ENCODE measurements around the gene MAST4. TPM values are rescaled to one million over a fixed set of nuclear protein-coding genes. Genes with fewer than 3 reads are reported as not detected.

MAST4 gene
- total and polyA plus RNA-seq, 2 of the 13 experiments (the other 11 are each of a cell fraction or from before 2014, with no cell fraction given), result 3.4 to 3.7 TPM

- Histone ChIP-seq H3K9me3 (ENCODE audit: low read length) (no peaks in the 10 kb centered on the region), H3K9ac (ENCODE audit: insufficient read depth, low read depth, low read length) (no peak overlapping the region), H3K36me3 (replicated peaks in 1 of 2; ENCODE audit: control insufficient read depth in 1 of 2, insufficient read depth in 2 of 2, low read length in 2 of 2) (no peaks in the 10 kb centered on the region), H2AFZ (ENCODE audit: low read length) (no peak overlapping the region), H3K27me3 (ENCODE audit: control insufficient read depth in 1 of 2, insufficient read depth in 2 of 2, low read length in 2 of 2) (peaks cover 0 to 21% of the 10 kb centered on the region in 2 experiments; a peak in 1 of 5 replicates), H3K4me2 (ENCODE audit: low read depth, low read length) (no peak overlapping the region), H3K79me2 (ENCODE audit: insufficient read depth, low read length) (no peaks in the 10 kb centered on the region), H3K4me3 (replicated peaks in 1 of 3; ENCODE audit: insufficient read depth in 1 of 3, low read depth in 2 of 3, low read length in 3 of 3) (no peak overlapping the region), H3K27ac (ENCODE audit: extremely low read length, insufficient read depth, low read length) (no peak overlapping the region), H3K4me1 (ENCODE audit: insufficient read depth, low read length) (peaks cover 14% of the 10 kb centered on the region), H4K20me1 (ENCODE audit: insufficient read depth, low read length) (no peaks in the 10 kb centered on the region)
- DNase-seq (ENCODE audit: low spot score) (no peak), FAIRE-seq (no peak), ATAC-seq (no peak)
- 42% methylated on average over 3 of the region's 3 CpGs for WGBS (ENCODE audit: low lambda C conversion rate)
- ChIA-PET CTCF (ENCODE audit: low intra/inter-chr PET ratio, low total read pairs) (no interaction called here), POLR2A (no interaction called here)
- intact Hi-C loops (cut with micrococcal nuclease; ENCODE audit: unreplicated experiment) (no loop called here), in situ Hi-C loops (cut with HindIII; ENCODE audit: extremely low pct_ligation_motif_present, low pct_unique_long_range_greater_than_20kb) (no loop called here)
- BruUV-seq (replicated peaks), result no TSS peak
- TF ChIP-seq ZFP37 (CRISPR knock-in tag; IDR thresholded peaks at IDR 0.05; ENCODE audit: borderline replicate concordance) (no peak), HCFC1 (IDR thresholded peaks at IDR 0.05; ENCODE audit: low read depth, low read length) (no peak), REXO4 (CRISPR knock-in tag; IDR thresholded peaks at IDR 0.05; ENCODE audit: borderline replicate concordance) (no peak), SMARCE1 (IDR thresholded peaks at IDR 0.05; ENCODE audit: borderline replicate concordance) (no peak), NFE2L2 (IDR thresholded peaks at IDR 0.05; ENCODE audit: low read length) (no peak), KDM2A (CRISPR knock-in tag; IDR thresholded peaks at IDR 0.05; ENCODE audit: borderline replicate concordance, low read depth) (no peak), KIAA2018 (CRISPR knock-in tag; IDR thresholded peaks at IDR 0.05; ENCODE audit: borderline replicate concordance) (no peak), GTF2F1 (IDR thresholded peaks at IDR 0.05; ENCODE audit: low read length) (no peak), ZNF747 (CRISPR knock-in tag; IDR thresholded peaks at IDR 0.05; ENCODE audit: borderline replicate concordance) (no peak), SRSF1 (optimal IDR thresholded peaks at IDR 0.05; ENCODE audit: low read depth, low read length) (no peak), TFDP2 (CRISPR knock-in tag; IDR thresholded peaks at IDR 0.05) (no peak), HMGXB3 (CRISPR knock-in tag; IDR thresholded peaks at IDR 0.05; ENCODE audit: borderline replicate concordance) (no peak)
Measured at GRCh38 chr5:66826696-66827095, 230.5 kb downstream of the MAST4 start.

Data from HepG2 (cell line).